NCI-H510A (cell line): Measurements from ENCODE around the gene ZNF81.
"Not testable (repeated sequence)": the region's sequence is repeated elsewhere in the genome, so short reads cannot be mapped to it uniquely, and the experiment has no call there.

ENCODE experiments used
- DNase-seq: peaks from one replicate; lab custom pipeline; 2025; lab: John Stamatoyannopoulos, UW

ZNF81 gene

GRCh38 chrX:47936224-47936939, 99.7 kb downstream of the ZNF81 start:
- no peak for DNase-seq

GRCh38 chrX:47936940-47937317, 100.2 kb downstream of the ZNF81 start:
- no peak for DNase-seq

GRCh38 chrX:47940448-47940847, 103.7 kb downstream of the ZNF81 start:
- no peak for DNase-seq

DNA sequence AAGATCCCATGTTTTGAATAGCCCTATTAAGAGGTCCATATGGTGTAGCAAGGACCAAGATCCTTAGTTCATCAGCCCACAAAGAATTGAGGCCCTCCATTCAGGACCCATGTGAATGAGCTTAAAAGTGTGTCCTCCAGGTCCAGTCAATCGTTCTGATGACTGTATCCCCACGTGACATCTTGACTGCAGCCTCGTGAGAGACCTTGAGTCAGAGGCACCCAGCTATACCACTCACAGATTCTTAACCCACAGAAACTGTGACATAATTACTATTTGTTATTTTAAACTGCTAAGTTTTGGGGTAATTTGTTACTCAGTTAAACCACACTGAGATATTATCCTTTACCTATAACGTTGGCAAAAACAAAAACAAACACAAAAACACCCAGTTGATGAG, 104.7 kb downstream of the ZNF81 start:
- no peak for DNase-seq

GRCh38 chrX:47955295-47955694, 118.6 kb downstream of the ZNF81 start:
- DNase-seq = not testable (repeated sequence)

DNA sequence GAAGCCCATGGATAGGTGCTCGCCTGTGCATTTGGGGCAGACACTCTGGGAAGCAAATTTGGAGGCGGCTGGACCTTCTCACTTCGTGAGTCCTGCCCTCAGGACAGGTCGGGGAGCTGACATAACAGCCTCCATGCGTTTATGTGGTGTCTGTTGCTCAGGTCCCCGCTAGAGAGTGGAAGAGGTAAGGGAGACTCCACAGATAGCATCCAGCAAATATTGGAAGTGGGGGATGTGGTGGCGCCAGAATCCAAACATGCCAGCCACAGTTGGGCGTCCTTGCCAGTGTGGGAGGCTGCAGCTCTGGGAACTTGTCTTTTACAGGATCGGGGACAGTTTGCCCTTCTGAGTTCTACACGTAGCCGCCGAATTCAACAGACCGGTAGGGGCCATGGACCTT, 119.3 kb downstream of the ZNF81 start:
- no peak for DNase-seq

GRCh38 chrX:47958206-47958605, 121.5 kb downstream of the ZNF81 start:
- DNase-seq = not testable (repeated sequence)

GRCh38 chrX:47958761-47959342, 122.2 kb downstream of the ZNF81 start:
- no peak for DNase-seq

DNA sequence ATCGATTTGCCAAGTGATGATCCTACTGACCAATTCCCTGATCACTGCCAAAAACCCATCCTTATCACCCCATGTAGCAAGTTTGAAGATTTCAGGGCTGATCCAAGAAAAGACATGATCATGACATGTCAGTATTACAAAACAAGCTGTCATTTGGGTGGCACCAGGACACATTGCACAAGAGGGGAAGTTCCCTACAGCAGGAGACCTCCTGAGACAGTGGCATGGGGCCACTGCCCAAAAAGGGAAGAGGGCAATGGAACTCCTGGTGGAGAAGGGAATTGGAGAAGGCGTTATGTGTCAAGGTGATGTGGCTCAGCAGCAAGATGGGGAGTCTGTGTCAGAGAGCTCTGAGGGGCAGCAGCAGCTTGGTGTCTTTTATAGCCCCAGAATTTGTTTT, 123.7 kb downstream of the ZNF81 start:
- no peak for DNase-seq

DNA sequence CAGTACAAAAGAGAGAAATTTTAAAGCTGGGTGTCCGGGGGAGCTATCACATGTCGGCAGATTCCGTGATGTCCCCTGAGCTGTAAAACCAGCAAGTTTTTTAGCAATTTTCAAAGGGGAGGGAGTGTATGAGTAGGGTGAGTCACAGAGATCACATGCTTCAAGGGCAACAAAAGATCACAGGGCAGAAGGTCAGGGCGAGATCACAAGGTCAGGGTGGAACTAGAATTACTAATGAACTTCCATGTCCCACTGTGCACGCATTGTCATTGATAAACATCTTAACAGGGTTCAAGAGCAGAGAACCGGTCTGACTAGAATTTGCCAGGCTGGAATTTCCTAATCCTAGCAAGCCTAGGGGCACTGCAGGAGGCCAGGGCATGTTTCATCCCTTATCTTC, 125.1 kb downstream of the ZNF81 start:
- not testable (repeated sequence) for DNase-seq

DNA sequence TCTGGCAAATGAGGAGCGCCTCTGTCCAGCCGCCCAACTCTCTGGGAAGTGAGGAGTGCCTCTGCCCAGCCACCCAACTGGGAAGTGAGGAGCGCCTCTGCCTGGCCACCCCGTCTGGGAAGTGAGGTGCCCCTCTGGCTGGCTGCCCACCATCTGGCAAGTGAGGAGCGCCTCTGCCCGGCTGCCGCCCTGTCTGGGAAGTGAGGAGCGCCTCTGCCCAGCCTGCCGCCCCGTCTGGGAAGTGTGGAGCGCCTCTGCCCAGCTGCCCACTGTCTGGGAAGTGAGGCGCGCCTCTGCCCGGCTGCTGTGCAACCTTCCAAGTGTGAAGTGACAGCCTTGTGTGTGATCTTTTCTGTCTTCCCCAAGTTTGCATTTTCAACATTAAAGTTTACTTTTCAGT, 128.8 kb downstream of the ZNF81 start:
- DNase-seq = not testable (repeated sequence)
